Measurements from ENCODE around the gene LCE2B. TPM values are rescaled to one million over a fixed set of nuclear protein-coding genes. Genes with fewer than 3 reads are reported as not detected.
"Not testable (repeated sequence)": the region's sequence is repeated elsewhere in the genome, so short reads cannot be mapped to it uniquely, and the experiment has no call there.

LCE2B gene
- not detected for polyA plus RNA-seq

DNA sequence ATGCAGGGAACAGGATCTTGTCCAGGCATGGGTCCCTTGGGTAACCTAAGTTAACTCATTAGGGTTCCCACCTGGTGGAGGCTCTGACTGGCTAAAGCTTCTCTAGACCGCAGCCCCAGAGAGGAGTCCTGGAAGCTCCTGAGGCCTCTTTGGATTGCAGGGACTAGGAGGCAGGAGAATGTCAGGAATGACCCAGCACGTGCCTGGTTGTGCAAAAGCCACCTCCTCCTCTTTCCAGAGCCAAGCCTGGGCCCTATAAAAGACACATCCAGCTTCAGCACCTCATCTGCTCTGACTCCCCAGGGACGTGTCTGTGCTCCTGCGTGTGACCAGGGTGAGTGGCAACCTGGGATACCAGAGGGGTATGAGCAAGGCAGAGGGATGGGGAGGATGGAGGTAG lies at the start of gene LCE2B:
Gene LCE2B, plus strand, starts transcription at position 301 of the 400 bp plus-strand sequence. CDS start 721 bp downstream, outside the sequence.
- not testable (repeated sequence) for H3K9me3 Mint-ChIP-seq, H3K27ac Mint-ChIP-seq, H3K4me3 Mint-ChIP-seq, H3K36me3 Mint-ChIP-seq, H3K4me1 Mint-ChIP-seq, DNase-seq
- H3K27me3 Mint-ChIP-seq (ENCODE audit: low read depth in 3 of 3) = peaks cover 3 to 19% (median 7%) of the 10 kb centered on the region in 3 donors

GRCh38 chr1:152640351-152640750 lies 45.6 kb upstream of the LCE2B start:
- Mint-ChIP-seq H3K9me3 (peaks cover 0 to 6% (median 0%) of the 10 kb centered on the region in 6 donors), H3K27me3 (ENCODE audit: low read depth in 3 of 3) (peaks cover 1 to 9% (median 3%) of the 10 kb centered on the region in 3 donors), H3K4me3 (no peak overlapping the region), H3K27ac (no peak overlapping the region), H3K4me1 (no peaks in the 10 kb centered on the region), H3K36me3 (no peaks in the 10 kb centered on the region)
- no peak for DNase-seq

DNA sequence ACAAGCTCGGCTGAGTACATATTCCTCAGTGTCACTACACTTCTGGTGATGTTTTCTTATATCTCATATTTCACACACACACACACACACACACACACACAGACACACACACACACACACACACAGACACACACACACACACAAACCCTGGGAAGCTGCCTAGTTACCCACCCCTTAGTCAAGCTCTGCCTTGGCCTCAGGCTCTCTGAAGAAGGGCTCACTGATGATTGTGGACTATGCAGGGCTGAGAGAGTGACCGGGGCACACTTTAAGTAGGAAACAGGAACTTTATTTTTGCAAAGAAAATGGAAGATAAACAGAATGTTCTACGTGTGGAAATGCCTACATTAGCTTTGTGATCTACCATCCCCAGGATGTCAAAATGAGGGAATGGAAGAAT lies 42.0 kb upstream of the LCE2B start:
- no peak overlapping the region for H3K4me3 Mint-ChIP-seq
- H3K27ac Mint-ChIP-seq = no peak overlapping the region
- no peaks in the 10 kb centered on the region for H3K36me3 Mint-ChIP-seq
- peaks cover 0 to 6% (median 0%) of the 10 kb centered on the region in 6 donors for H3K9me3 Mint-ChIP-seq
- H3K4me1 Mint-ChIP-seq = no peaks in the 10 kb centered on the region
- peaks cover 1 to 6% (median 3%) of the 10 kb centered on the region in 3 donors for H3K27me3 Mint-ChIP-seq (ENCODE audit: low read depth in 3 of 3)
- DNase-seq = no peak

DNA sequence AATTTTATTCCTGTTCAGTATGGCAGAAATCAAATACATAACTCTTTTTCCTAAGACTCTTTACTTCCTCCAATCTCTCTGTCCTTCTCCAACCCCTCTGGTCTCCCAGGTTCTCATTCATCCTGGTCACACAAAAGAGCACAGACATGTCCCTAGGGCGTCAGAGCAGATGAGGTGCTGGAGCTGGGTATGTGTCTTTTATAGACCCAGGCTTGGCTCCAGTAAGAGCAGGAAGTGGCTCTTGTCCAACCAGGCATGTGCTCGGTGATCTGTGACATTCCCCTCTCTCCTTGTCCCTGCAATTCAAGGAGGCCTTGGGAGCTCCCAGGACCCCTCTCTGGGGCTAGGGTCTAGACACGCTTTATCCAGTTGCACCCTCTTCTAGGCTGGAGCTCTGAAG lies 40.8 kb upstream of the LCE2B start:
- Mint-ChIP-seq H3K27me3 (ENCODE audit: low read depth in 3 of 3) (peaks cover 0 to 6% (median 1%) of the 10 kb centered on the region in 3 donors), H3K4me1 (no peaks in the 10 kb centered on the region), H3K4me3 (no peak overlapping the region), H3K27ac (no peak overlapping the region), H3K36me3 (no peaks in the 10 kb centered on the region), H3K9me3 (peaks cover 0 to 4% (median 0%) of the 10 kb centered on the region in 6 donors)
- no peak for DNase-seq

- Mint-ChIP-seq H3K4me3 (no peak overlapping the region), H3K27me3 (ENCODE audit: low read depth in 3 of 3) (peaks cover 0 to 6% (median 1%) of the 10 kb centered on the region in 3 donors), H3K36me3 (no peaks in the 10 kb centered on the region), H3K9me3 (peaks cover 0 to 2% (median 0%) of the 10 kb centered on the region in 6 donors), H3K27ac (no peak overlapping the region), H3K4me1 (no peaks in the 10 kb centered on the region)
- DNase-seq = no peak
These were observed 39.3 kb upstream of the LCE2B start for GRCh38 chr1:152646656-152647055.

DNA sequence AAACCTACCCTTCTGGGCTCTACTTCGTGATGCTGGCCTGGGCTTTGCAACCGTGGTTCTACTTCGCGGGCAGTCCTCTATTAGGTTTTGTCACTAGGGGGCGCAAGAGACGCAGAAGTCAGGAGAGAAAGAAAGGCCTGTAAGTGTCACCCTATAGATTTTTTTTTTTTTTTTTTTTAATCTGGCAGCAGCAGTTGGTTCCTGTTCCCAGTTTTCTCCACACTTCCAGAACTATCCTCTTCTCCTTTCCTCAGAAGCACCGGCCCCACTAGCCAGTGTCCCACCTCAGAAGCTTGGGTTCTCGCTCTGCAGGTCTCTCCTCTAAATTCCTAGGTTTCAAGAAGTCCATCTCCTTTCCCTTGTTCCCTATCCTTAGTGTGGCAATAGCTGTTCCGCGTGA lies 31.8 kb upstream of the LCE2B start:
- H3K4me1 Mint-ChIP-seq = peaks cover 0 to 7% of the 10 kb centered on the region in 2 donors
- no peaks in the 10 kb centered on the region for H3K9me3 Mint-ChIP-seq
- no peaks in the 10 kb centered on the region for H3K36me3 Mint-ChIP-seq
- peak; percentile 3 to 27 (median 7) for DNase-seq
- H3K4me3 Mint-ChIP-seq = no peak overlapping the region
- peaks cover 0 to 3% (median 2%) of the 10 kb centered on the region in 3 donors for H3K27me3 Mint-ChIP-seq (ENCODE audit: low read depth in 3 of 3)
- no peak overlapping the region for H3K27ac Mint-ChIP-seq

- H3K36me3 Mint-ChIP-seq = no peaks in the 10 kb centered on the region
- no peak for DNase-seq
- no peaks in the 10 kb centered on the region for H3K9me3 Mint-ChIP-seq
- peaks cover 0 to 3% (median 2%) of the 10 kb centered on the region in 3 donors for H3K27me3 Mint-ChIP-seq (ENCODE audit: low read depth in 3 of 3)
- H3K4me1 Mint-ChIP-seq = peaks cover 0 to 7% of the 10 kb centered on the region in 2 donors
- no peak overlapping the region for H3K27ac Mint-ChIP-seq
- no peak overlapping the region for H3K4me3 Mint-ChIP-seq
These were observed 29.5 kb upstream of the LCE2B start for GRCh38 chr1:152656459-152656858.

GRCh38 chr1:152657677-152658076 lies 28.2 kb upstream of the LCE2B start:
- no peaks in the 10 kb centered on the region for H3K36me3 Mint-ChIP-seq
- peaks cover 0 to 7% of the 10 kb centered on the region in 2 donors for H3K4me1 Mint-ChIP-seq
- DNase-seq = no peak
- H3K9me3 Mint-ChIP-seq = no peaks in the 10 kb centered on the region
- H3K27ac Mint-ChIP-seq = no peak overlapping the region
- H3K27me3 Mint-ChIP-seq (ENCODE audit: low read depth in 3 of 3) = peaks cover 0 to 3% (median 2%) of the 10 kb centered on the region in 3 donors
- no peak overlapping the region for H3K4me3 Mint-ChIP-seq

- Mint-ChIP-seq H3K4me3 (no peak overlapping the region), H3K9me3 (no peaks in the 10 kb centered on the region), H3K36me3 (no peaks in the 10 kb centered on the region), H3K27ac (no peak overlapping the region), H3K4me1 (peaks cover 0 to 7% of the 10 kb centered on the region in 2 donors), H3K27me3 (ENCODE audit: low read depth in 3 of 3) (peaks cover 0 to 3% (median 2%) of the 10 kb centered on the region in 3 donors)
- DNase-seq = no peak
These were observed 27.3 kb upstream of the LCE2B start for GRCh38 chr1:152658649-152659048.

DNA sequence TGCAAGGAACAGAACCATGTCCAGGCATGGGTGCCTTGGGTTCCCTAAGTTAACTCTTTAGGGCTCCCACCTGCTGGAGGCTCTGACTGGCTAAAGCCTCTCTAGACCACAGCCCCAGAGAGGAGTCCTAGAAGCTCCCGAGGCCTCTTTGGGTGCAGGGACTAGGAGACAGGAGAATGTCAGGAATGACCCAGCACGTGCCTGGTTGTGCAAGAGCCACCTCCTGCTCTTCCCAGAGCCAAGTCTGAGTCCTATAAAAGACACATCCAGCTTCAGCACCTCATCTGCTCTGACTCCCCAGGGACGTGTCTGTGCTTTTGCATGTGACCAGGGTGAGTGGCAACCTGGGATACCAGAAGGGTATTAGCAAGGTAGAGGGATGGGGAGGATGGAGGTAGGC lies 22.8 kb upstream of the LCE2B start, which contains the start of gene LCE2D:
Gene LCE2D, plus strand, starts transcription at position 283 of the 400 bp plus-strand sequence. CDS start 726 bp downstream, outside the sequence.
- DNase-seq = no peak
- Mint-ChIP-seq H3K36me3 (no peaks in the 10 kb centered on the region), H3K27me3 (ENCODE audit: low read depth in 3 of 3) (peaks cover 0 to 2% (median 2%) of the 10 kb centered on the region in 3 donors), H3K9me3 (no peaks in the 10 kb centered on the region), H3K4me1 (no peaks in the 10 kb centered on the region), H3K27ac (no peak within 1 kb of the TSS), H3K4me3 (no peak within 1 kb of the TSS)

GRCh38 chr1:152666171-152666570 lies 19.8 kb upstream of the LCE2B start:
- not testable (repeated sequence) for H3K27me3 Mint-ChIP-seq (ENCODE audit: low read depth in 3 of 3)

DNA sequence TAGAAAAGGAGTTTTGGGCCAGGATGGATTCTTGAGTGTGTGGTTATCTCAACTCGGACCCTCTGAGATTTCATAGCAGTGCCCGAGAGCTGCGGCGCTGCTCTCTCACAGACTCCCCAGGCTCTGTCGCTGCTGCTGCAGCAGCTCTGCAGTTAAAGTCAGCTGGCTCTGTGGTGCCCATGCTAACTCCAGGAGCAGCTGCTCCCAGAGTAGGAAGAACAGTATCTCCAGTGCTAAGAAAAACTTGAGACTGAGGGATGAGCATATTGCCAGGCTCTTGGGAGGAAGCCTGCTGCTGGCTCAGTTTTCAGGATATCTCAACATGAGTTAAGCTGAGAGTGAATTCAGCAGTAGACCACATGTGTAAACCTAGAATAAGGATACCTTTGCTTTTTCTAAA lies 18.3 kb upstream of the LCE2B start:
- Mint-ChIP-seq H3K27me3 (ENCODE audit: low read depth in 3 of 3) (peaks cover 0 to 2% (median 0%) of the 10 kb centered on the region in 3 donors), H3K4me3 (no peak overlapping the region), H3K36me3 (no peaks in the 10 kb centered on the region), H3K9me3 (no peaks in the 10 kb centered on the region), H3K27ac (no peak overlapping the region), H3K4me1 (no peaks in the 10 kb centered on the region)
- no peak for DNase-seq

More at GRCh38 chr1:152666171-152666570, 19.8 kb upstream of the LCE2B start:
- DNase-seq, H3K9me3 Mint-ChIP-seq, H3K4me1 Mint-ChIP-seq, H3K4me3 Mint-ChIP-seq, H3K36me3 Mint-ChIP-seq, H3K27ac Mint-ChIP-seq: not testable (repeated sequence)

GRCh38 chr1:152673016-152673415 lies 12.9 kb upstream of the LCE2B start:
- H3K27me3 Mint-ChIP-seq (ENCODE audit: low read depth in 3 of 3) = no peaks in the 10 kb centered on the region
- peak overlapping the region in 1 of 6 donors; percentile 14 for H3K27ac Mint-ChIP-seq
- no peaks in the 10 kb centered on the region for H3K4me1 Mint-ChIP-seq
- H3K9me3 Mint-ChIP-seq = peaks cover 0 to 2% (median 0%) of the 10 kb centered on the region in 6 donors
- no peaks in the 10 kb centered on the region for H3K36me3 Mint-ChIP-seq
- DNase-seq = no peak
- no peak overlapping the region for H3K4me3 Mint-ChIP-seq

DNA sequence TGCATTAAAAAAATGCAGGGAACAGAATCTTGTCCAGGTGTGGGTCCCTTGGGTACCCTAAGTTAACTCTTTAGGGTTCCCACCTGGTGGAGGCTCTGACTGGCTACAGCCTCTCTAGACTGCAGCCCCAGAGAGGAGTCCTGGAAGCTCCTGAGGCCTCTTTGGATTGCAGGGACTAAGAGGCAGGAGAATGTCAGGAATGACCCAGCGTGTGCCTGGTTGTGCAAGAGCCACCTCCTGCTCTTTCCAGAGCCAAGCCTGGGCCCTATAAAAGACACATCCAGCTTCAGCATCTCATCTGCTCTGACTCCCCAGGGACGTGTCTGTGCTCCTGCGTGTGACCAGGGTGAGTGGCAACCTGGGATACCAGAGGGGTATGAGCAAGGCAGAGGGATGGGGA lies 10.9 kb upstream of the LCE2B start, which contains the start of gene LCE2C:
Gene LCE2C, plus strand, starts transcription at position 297 of the 400 bp plus-strand sequence. CDS start 737 bp downstream, outside the sequence.
- DNase-seq; H3K4me3 Mint-ChIP-seq; H3K9me3 Mint-ChIP-seq; H3K36me3 Mint-ChIP-seq; H3K27me3 Mint-ChIP-seq (ENCODE audit: low read depth in 3 of 3); H3K4me1 Mint-ChIP-seq; H3K27ac Mint-ChIP-seq: not testable (repeated sequence)

- Mint-ChIP-seq H3K36me3 (no peaks in the 10 kb centered on the region), H3K9me3 (peaks cover 0 to 3% (median 0%) of the 10 kb centered on the region in 6 donors), H3K27me3 (ENCODE audit: low read depth in 3 of 3) (peaks cover 4 to 7% (median 5%) of the 10 kb centered on the region in 3 donors)
These were observed 6.5 kb upstream of the LCE2B start for GRCh38 chr1:152679459-152679858.

More at GRCh38 chr1:152679459-152679858, 6.5 kb upstream of the LCE2B start:
- Mint-ChIP-seq H3K4me3 (no peak overlapping the region), H3K27ac (no peak overlapping the region), H3K4me1 (no peaks in the 10 kb centered on the region)
- DNase-seq = no peak

Data from immature natural killer cell (primary cell).